ENCODE results near the gene PTPRQ. TPM values are rescaled to one million over a fixed set of nuclear protein-coding genes. Genes with fewer than 3 reads are reported as not detected.

The PTPRQ gene, protein sequence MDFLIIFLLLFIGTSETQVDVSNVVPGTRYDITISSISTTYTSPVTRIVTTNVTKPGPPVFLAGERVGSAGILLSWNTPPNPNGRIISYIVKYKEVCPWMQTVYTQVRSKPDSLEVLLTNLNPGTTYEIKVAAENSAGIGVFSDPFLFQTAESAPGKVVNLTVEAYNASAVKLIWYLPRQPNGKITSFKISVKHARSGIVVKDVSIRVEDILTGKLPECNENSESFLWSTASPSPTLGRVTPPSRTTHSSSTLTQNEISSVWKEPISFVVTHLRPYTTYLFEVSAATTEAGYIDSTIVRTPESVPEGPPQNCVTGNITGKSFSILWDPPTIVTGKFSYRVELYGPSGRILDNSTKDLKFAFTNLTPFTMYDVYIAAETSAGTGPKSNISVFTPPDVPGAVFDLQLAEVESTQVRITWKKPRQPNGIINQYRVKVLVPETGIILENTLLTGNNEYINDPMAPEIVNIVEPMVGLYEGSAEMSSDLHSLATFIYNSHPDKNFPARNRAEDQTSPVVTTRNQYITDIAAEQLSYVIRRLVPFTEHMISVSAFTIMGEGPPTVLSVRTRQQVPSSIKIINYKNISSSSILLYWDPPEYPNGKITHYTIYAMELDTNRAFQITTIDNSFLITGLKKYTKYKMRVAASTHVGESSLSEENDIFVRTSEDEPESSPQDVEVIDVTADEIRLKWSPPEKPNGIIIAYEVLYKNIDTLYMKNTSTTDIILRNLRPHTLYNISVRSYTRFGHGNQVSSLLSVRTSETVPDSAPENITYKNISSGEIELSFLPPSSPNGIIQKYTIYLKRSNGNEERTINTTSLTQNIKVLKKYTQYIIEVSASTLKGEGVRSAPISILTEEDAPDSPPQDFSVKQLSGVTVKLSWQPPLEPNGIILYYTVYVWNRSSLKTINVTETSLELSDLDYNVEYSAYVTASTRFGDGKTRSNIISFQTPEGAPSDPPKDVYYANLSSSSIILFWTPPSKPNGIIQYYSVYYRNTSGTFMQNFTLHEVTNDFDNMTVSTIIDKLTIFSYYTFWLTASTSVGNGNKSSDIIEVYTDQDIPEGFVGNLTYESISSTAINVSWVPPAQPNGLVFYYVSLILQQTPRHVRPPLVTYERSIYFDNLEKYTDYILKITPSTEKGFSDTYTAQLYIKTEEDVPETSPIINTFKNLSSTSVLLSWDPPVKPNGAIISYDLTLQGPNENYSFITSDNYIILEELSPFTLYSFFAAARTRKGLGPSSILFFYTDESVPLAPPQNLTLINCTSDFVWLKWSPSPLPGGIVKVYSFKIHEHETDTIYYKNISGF (N-terminal part only)
- total RNA-seq: 10 to 100 TPM in 1 of 8 experiments, 1 to 10 TPM in 2, under 1 TPM in 4, not detected in 1; 0.08 to 20.0 (median 0.57) TPM

DNA sequence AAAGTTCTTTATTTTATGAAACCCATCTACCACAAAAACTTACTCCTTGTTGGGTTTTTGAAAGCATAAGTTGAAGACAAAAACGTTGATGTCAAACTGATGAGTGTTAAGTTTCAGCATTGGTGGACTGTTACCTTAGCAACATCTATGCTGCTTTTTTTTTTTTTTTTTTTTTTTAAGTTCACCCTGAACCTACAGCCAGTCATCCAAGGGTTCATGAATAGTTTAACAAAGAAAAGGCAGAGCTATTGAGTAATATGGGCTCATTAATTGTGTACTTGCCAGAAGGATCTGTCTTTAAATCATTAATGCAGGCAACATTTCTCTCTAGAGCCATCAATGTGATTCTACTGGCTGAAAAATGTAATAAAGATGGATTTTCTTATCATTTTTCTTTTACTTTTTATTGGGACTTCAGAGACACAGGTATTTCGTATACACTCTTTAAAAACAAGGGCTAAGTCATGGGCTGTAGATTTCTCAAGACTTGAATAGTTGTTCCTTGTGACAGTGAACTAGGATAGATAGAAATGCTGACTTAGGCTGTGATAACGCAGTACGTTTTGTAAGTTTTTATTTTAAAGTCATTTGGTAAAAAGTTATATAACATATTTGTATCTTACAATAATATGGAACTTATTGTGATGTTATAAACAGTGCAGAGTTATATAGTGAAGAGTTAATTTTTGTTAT is at the start of gene PTPRQ:
Gene PTPRQ, plus strand, starts transcription at position 262 of the 693 bp plus-strand sequence. Its CDS starts 111 bp downstream, at position 373.
- H3K4me3 ChIP-seq: no peak within 1 kb of the TSS
- WGBS, 10 experiments: 21 to 100% (median 71%) methylated on average over 2 to 4 of the region's 4 CpGs
- in situ Hi-C loops (cut with MboI; ENCODE audit: low pct_unique_long_range_greater_than_20kb in 2 of 9, low sequenced_read_pairs in 9 of 9, unreplicated experiment in 9 of 9): no loop called here
- peak in 2 of 8 experiments; percentile 43 to 53 for ATAC-seq (replicated peaks in 6 of 8)
- H3K27ac ChIP-seq: no peak within 1 kb of the TSS
- peaks cover 2 to 7% of the 10 kb centered on the region in 2 donors for H3K4me1 ChIP-seq (replicated peaks in 1 of 2)

DNA sequence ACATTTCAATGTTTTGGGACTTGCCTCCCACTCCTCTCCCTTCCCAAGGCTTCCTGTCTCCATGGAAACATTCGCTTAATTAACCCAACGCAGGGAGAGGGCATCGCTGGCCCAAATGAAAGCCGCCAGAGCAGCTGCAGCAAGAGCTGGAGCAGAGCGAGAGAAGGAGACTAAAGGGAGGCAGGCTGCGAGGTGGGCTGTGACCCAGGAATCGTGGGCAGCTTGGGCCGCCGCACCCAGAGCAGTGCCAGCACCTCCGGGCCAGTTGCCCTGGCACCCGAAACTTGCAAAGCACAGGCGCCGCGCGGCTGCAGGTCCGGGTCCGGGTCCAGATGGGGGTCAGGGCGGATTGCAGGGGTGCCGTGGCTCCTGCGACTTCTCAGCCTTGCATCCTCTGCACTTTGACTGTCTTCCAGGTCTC is 43.5 kb upstream of the PTPRQ start:
- in situ Hi-C loops (cut with MboI; ENCODE audit: low pct_unique_long_range_greater_than_20kb in 2 of 9, low sequenced_read_pairs in 9 of 9, unreplicated experiment in 9 of 9): loop anchor here in 2 of 9 experiments (25.0 kb wide), 1 partner anchor 362 kb away; no protein-coding TSS in a partner anchor
- ATAC-seq (replicated peaks in 6 of 8): no peak
- H3K27ac ChIP-seq: no peak overlapping the region
- no peak overlapping the region for H3K4me3 ChIP-seq
- 0 to 95% (median 60%) methylated on average over 1 to 16 of the region's 20 CpGs; no CpG with 5 or more reads in 1 of the 10 experiments for WGBS, 10 experiments
- no peaks in the 10 kb centered on the region for H3K4me1 ChIP-seq (replicated peaks in 1 of 2)

DNA sequence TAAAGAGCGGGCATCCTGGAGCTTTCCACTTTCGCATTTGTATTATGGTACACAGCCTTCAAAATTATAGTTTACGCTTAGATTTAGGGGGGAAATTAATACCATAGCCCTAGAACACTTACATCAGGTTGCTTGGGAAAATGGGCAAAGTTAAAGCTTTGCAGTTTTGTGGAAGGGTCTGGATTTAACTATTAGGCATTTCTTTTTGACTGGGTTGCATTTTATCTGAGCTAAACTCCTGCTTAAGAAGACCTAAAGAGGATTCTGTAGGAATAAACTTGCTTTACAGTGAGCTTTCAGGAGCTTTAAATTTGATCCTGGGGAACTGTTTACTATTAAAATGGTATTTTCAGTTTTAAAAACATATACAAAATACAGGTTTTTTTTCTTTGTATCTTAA is 42.8 kb upstream of the PTPRQ start:
- Histone ChIP-seq H3K4me3 (no peak overlapping the region), H3K4me1 (replicated peaks in 1 of 2) (no peaks in the 10 kb centered on the region), H3K27ac (no peak overlapping the region)
- 60 to 100% (median 100%) methylated on average over 1 to 3 of the region's 3 CpGs; no CpG with 5 or more reads in 3 of the 10 experiments for WGBS, 10 experiments
- ATAC-seq (replicated peaks in 6 of 8): no peak
- in situ Hi-C loops (cut with MboI; ENCODE audit: low pct_unique_long_range_greater_than_20kb in 2 of 9, low sequenced_read_pairs in 9 of 9, unreplicated experiment in 9 of 9): loop anchor here in 2 of 9 experiments (25.0 kb wide), 1 partner anchor 361 kb away; no protein-coding TSS in a partner anchor

DNA sequence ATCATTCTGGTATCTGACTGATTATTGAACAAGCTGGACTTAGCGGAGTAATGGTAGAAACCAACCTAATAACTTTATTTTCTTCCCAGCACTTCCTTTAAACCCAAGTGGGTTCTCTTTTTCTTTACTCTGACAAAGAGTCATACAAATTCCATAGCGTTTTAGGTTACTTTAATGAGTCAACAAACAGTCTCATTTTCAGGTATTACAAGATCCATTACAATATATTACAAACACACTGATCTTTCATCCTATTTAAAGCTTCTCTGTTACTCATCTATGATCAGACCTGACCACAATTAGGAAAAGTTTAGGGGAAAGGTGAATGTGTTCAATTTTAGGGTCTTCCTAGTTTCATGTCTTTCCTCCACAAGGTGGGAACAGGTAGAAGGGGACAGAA is 39.4 kb upstream of the PTPRQ start:
- no peak for ATAC-seq (replicated peaks in 6 of 8)
- in situ Hi-C loops (cut with MboI; ENCODE audit: low pct_unique_long_range_greater_than_20kb in 2 of 9, low sequenced_read_pairs in 9 of 9, unreplicated experiment in 9 of 9): loop anchor here in 2 of 9 experiments (25.0 kb wide), 1 partner anchor 358 kb away; no protein-coding TSS in a partner anchor

DNA sequence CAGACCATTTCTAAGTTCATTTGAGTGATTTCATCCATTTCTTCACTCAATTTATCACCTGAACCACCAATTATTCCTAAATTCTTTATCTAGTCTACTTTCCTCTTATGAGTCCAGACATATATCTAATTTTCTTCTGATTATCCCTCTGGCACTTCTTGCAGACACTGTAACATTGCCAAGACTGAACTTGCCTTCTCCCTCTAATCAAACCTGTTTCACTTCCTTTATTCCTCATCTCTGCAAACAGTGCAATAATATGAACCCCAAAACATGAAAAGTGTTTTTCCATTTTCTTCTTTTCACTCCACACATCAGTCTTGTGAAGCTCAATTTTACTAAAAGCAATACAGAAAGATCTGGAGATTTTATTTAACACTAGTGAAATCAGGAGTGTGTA is 37.8 kb upstream of the PTPRQ start:
- no peaks in the 10 kb centered on the region for H3K4me1 ChIP-seq (replicated peaks in 1 of 2)
- H3K27ac ChIP-seq: no peak overlapping the region
- in situ Hi-C loops (cut with MboI; ENCODE audit: low pct_unique_long_range_greater_than_20kb in 2 of 9, low sequenced_read_pairs in 9 of 9, unreplicated experiment in 9 of 9): loop anchor here in 2 of 9 experiments (25.0 kb wide), 1 partner anchor 356 kb away; no protein-coding TSS in a partner anchor
- no peak overlapping the region for H3K4me3 ChIP-seq
- ATAC-seq (replicated peaks in 6 of 8): no peak

More for the DNA sequence above, 39.4 kb upstream of the PTPRQ start:
- WGBS, 10 experiments: 23 to 100% (median 90%) methylated on average over 1 to 2 of the region's 2 CpGs
- Histone ChIP-seq H3K27ac (no peak overlapping the region), H3K4me1 (replicated peaks in 1 of 2) (no peaks in the 10 kb centered on the region), H3K4me3 (no peak overlapping the region)

DNA sequence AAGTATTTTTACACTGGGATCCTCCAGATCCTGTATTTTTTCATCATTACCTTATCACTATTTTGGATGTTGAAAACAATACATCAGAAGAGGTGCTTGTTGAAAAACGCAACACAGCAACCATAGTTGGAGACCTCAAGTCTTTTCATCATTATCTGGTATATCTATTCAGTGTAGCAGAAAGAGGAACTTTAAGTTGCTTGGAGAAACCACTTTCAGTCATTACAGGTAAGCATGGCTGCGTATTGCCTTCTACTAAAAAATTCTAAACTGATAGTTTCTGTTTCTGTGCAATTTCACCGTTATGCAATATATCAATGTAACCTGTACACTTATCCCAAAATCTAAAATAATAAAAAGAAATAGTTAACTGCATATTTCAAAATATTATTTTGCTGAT is 32.2 kb upstream of the PTPRQ start:
- Histone ChIP-seq H3K4me3 (no peak overlapping the region), H3K4me1 (replicated peaks in 1 of 2) (no peaks in the 10 kb centered on the region), H3K27ac (no peak overlapping the region)
- no peak for ATAC-seq (replicated peaks in 6 of 8)
- WGBS, 10 experiments: 21 to 67% (median 47%) methylated on average over 2 to 3 of the region's 3 CpGs; no CpG with 5 or more reads in 1 of the 10 experiments
- in situ Hi-C loops (cut with MboI; ENCODE audit: low pct_unique_long_range_greater_than_20kb in 2 of 9, low sequenced_read_pairs in 9 of 9, unreplicated experiment in 9 of 9): loop anchor here in 3 of 9 experiments (10.0 to 25.0 kb wide), 2 partner anchors 343 to 351 kb away; no protein-coding TSS in a partner anchor

DNA sequence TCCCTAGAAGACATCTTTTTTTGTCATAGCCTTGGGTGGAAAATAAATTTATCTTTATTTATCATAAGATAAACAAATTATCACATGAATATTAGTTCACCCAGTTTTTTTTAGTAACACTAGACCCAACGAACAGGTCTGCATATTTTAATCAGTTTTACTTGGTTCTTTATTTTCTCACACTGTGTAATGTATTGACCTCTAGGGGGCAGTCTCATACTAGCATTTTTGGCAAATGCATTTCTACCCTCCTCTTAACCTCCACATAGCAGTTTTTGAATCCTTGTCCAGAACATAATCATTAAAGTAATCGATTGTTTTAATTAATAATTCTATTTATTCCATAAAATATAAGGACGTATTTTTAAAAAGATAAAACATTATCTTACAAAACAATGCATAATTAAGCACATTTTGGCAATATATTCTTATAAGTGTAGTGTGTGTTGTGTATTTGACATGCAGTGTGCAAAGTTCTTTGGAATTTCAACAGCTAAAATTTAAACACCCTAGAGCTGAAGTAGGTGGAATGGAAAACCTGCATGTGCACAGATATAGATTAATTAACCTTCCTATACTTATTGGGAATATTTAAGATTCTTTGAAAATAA is 31.6 kb upstream of the PTPRQ start:
- ATAC-seq (replicated peaks in 6 of 8): peak in 5 of 8 experiments; percentile 44 to 79 (median 58)
- 0 to 33% (median 4%) methylated on average over 1 to 3 of the region's 3 CpGs for WGBS, 10 experiments
- H3K27ac ChIP-seq: no peak overlapping the region
- in situ Hi-C loops (cut with MboI; ENCODE audit: low pct_unique_long_range_greater_than_20kb in 2 of 9, low sequenced_read_pairs in 9 of 9, unreplicated experiment in 9 of 9): loop anchor here in 3 of 9 experiments (10.0 to 25.0 kb wide), 2 partner anchors 342 to 350 kb away; no protein-coding TSS in a partner anchor
- no peaks in the 10 kb centered on the region for H3K4me1 ChIP-seq (replicated peaks in 1 of 2)
- H3K4me3 ChIP-seq: no peak overlapping the region

DNA sequence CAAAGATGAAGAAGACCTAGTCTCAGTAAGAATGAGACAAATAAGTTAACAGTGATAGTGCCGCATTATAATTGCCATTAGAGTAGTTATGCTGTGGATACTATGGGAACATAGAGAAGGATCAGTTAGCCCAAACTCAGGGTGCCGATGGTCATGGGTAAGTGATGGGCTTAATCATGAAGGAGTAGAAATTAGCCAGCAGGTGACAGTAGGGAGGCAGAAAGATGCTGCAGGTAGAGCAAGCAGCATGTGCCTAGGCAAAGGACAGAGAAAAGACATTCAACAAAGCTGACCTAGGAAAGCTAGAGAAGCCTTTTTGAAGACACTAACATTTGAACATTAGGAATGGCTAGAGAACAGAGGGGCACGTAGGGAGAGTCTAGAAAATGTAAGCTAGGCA is 30.6 kb upstream of the PTPRQ start:
- Histone ChIP-seq H3K4me3 (no peak overlapping the region), H3K27ac (no peak overlapping the region), H3K4me1 (replicated peaks in 1 of 2) (no peaks in the 10 kb centered on the region)
- in situ Hi-C loops (cut with MboI; ENCODE audit: low pct_unique_long_range_greater_than_20kb in 2 of 9, low sequenced_read_pairs in 9 of 9, unreplicated experiment in 9 of 9): loop anchor here in 3 of 9 experiments (10.0 to 25.0 kb wide), 2 partner anchors 341 to 349 kb away; no protein-coding TSS in a partner anchor
- ATAC-seq (replicated peaks in 6 of 8): no peak
- 62 to 100% (median 93%) methylated on average over 1 to 3 of the region's 3 CpGs; no CpG with 5 or more reads in 1 of the 10 experiments for WGBS, 10 experiments

DNA sequence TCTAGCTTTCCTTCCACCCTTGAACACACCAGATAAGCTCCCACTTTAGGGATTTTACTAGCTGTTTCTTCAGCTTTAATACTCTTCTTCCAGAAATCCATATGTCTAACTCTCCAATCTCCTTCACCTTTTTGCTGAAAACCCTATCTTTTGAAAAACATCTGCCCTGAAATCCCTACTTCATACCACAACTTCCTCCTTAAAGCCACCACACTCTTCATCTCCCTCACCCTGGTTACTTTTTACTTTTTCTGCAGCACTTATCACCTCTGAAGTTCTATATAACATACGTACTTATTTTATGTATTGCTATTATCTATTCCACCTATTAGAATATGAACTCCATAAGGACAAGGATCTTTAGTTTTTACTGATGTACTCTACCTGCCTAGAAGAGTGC is 28.6 kb upstream of the PTPRQ start:
- no peaks in the 10 kb centered on the region for H3K4me1 ChIP-seq (replicated peaks in 1 of 2)
- in situ Hi-C loops (cut with MboI; ENCODE audit: low pct_unique_long_range_greater_than_20kb in 2 of 9, low sequenced_read_pairs in 9 of 9, unreplicated experiment in 9 of 9): loop anchor here in 3 of 9 experiments (10.0 to 25.0 kb wide), 2 partner anchors 339 to 347 kb away; no protein-coding TSS in a partner anchor
- no peak overlapping the region for H3K4me3 ChIP-seq
- H3K27ac ChIP-seq: no peak overlapping the region
- no peak for ATAC-seq (replicated peaks in 6 of 8)
- WGBS, 10 experiments: 38 to 100% (median 92%) methylated on average over 1 of the region's 1 CpG

DNA sequence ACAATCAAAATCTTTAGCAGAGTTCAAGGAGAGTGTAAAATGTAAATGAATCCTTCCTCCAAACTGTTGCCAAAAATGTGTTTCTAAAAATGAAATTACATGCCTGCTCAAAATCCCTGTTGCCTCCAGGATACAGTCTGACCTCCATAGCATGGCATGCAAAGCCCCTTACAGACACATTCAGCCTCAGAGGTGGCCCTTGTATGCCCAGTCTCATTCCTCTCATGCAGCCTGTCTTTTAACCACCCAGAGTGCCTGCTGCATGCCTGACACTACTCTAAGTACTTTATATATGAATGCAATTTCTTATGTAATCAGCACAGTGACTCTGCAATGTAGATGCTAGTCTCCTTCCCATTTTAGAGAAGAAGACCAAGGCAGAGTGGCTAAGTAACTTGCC is 24.4 kb upstream of the PTPRQ start:
- Histone ChIP-seq H3K4me3 (no peak overlapping the region), H3K4me1 (replicated peaks in 1 of 2) (peaks cover 0 to 3% of the 10 kb centered on the region in 2 donors), H3K27ac (no peak overlapping the region)
- peak in 4 of 8 experiments; percentile 67 to 85 (median 77) for ATAC-seq (replicated peaks in 6 of 8)
- in situ Hi-C loops (cut with MboI; ENCODE audit: low pct_unique_long_range_greater_than_20kb in 2 of 9, low sequenced_read_pairs in 9 of 9, unreplicated experiment in 9 of 9): loop anchor here in 3 of 9 experiments (10.0 to 25.0 kb wide), 2 partner anchors 335 to 343 kb away; no protein-coding TSS in a partner anchor

DNA sequence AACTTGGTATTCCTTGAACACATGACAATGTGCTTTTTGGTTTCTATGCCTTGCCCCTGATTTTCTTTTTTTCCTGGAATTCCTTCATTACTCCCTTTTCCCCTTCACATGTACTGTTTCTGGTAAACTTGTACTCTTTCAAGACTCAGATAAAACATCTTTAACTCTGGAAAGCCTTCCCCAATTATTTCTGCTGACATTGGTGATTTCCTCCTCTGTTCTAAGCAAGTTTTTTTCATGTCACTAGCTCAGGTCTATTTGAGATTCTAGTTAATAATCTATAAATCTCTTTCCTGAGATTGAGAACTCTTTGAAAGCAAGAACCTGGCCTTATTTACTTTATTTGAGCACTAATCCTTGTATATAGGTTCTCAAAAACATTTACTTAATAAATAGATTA is 24.0 kb upstream of the PTPRQ start:
- H3K4me1 ChIP-seq (replicated peaks in 1 of 2): peaks cover 0 to 3% of the 10 kb centered on the region in 2 donors
- in situ Hi-C loops (cut with MboI; ENCODE audit: low pct_unique_long_range_greater_than_20kb in 2 of 9, low sequenced_read_pairs in 9 of 9, unreplicated experiment in 9 of 9): loop anchor here in 2 of 9 experiments (25.0 kb wide), 1 partner anchor 342 kb away; no protein-coding TSS in a partner anchor
- no peak overlapping the region for H3K4me3 ChIP-seq
- H3K27ac ChIP-seq: no peak overlapping the region
- ATAC-seq (replicated peaks in 6 of 8): no peak

Measured in motor neuron (in vitro differentiated cells).